Mucosa of rectum (tissue), 2 donors: ENCODE results near the gene TNPO2.
"Not testable (repeated sequence)": the region's sequence is repeated elsewhere in the genome, so short reads cannot be mapped to it uniquely, and the experiment has no call there.

ENCODE experiments used
- H3K27ac ChIP-seq, 2 donors: one replicate each; pipeline ENCODE4 v1.7.0; 2013; ENCODE audit warnings: inconsistent platforms in 2 of 2, low read depth in 2 of 2, low read length in 2 of 2
- H3K27me3 ChIP-seq, 2 donors: one replicate each; pipeline ENCODE4 v1.7.0; 2013; ENCODE audit warnings: low read length in 2 of 2; ENCODE audit not compliant: control insufficient read depth in 2 of 2, insufficient read depth in 2 of 2
- H3K36me3 ChIP-seq, 2 donors: one replicate each; pipeline ENCODE4 v1.7.0; 2013; ENCODE audit warnings: low read length in 2 of 2; ENCODE audit not compliant: control insufficient read depth in 2 of 2, insufficient read depth in 2 of 2
- H3K4me1 ChIP-seq, 2 donors: one replicate each; pipeline ENCODE4 v1.7.0; 2013; ENCODE audit warnings: low read length in 2 of 2, mild to moderate bottlenecking in 1 of 2; ENCODE audit not compliant: control insufficient read depth in 2 of 2, insufficient read depth in 2 of 2
- H3K4me3 ChIP-seq, 2 donors: one replicate each; pipeline ENCODE4 v1.7.0; 2013; ENCODE audit warnings: low read length in 2 of 2
- H3K9ac ChIP-seq, 2 donors: one replicate each; pipeline ENCODE4 v1.7.0; 2013; ENCODE audit warnings: low read length in 2 of 2, low read depth in 1 of 2, mild to moderate bottlenecking in 1 of 2
- H3K9me3 ChIP-seq, 2 donors: one replicate each; pipeline ENCODE4 v1.7.0; 2013; ENCODE audit warnings: low read length in 2 of 2; ENCODE audit not compliant: control insufficient read depth in 2 of 2
- donor health status: healthy.
- donor health status: Normal muscosa, but diverticular disease.

TNPO2 gene

GRCh38 chr19:12745166-12745897, 21.6 kb upstream of the TNPO2 start:
- Histone ChIP-seq H3K27ac (no peak overlapping the region), H3K36me3 (peaks cover 30 to 32% of the 10 kb centered on the region in 2 donors), H3K4me1 (peaks cover 2 to 8% of the 10 kb centered on the region in 2 donors), H3K4me3 (no peak overlapping the region), H3K9ac (no peak overlapping the region), H3K9me3 (peaks cover 3 to 5% of the 10 kb centered on the region in 2 donors), H3K27me3 (peaks cover under 1 to 8% of the 10 kb centered on the region in 2 donors)

GRCh38 chr19:12737835-12738351, 14.2 kb upstream of the TNPO2 start:
- no peaks in the 10 kb centered on the region for H3K27me3 ChIP-seq
- peak overlapping the region; percentile 73 to 85 for H3K9ac ChIP-seq
- peaks cover 21 to 22% of the 10 kb centered on the region in 2 donors for H3K4me1 ChIP-seq
- H3K27ac ChIP-seq, result no peak overlapping the region
- H3K36me3 ChIP-seq, result peaks cover 0 to 6% of the 10 kb centered on the region in 2 donors
- peak overlapping the region; percentile 93 to 99 for H3K4me3 ChIP-seq
- no peaks in the 10 kb centered on the region for H3K9me3 ChIP-seq

- peak within 1 kb of the TSS; percentile 93 to 99 for H3K4me3 ChIP-seq
- no peaks in the 10 kb centered on the region for H3K9me3 ChIP-seq
- peak within 1 kb of the TSS; percentile 68 to 79 for H3K27ac ChIP-seq
- H3K9ac ChIP-seq, result peak within 1 kb of the TSS; percentile 73 to 85
- peaks cover 26% of the 10 kb centered on the region in 2 donors for H3K4me1 ChIP-seq
- H3K36me3 ChIP-seq, result peaks cover 0 to 7% of the 10 kb centered on the region in 2 donors
- no peaks in the 10 kb centered on the region for H3K27me3 ChIP-seq
Observed at GRCh38 chr19:12736995-12737834, 13.5 kb upstream of the TNPO2 start, which contains the start of gene GET3. Gene GET3, plus strand, starts transcription at chr19:12737497. Its CDS starts 9 bp downstream, at chr19:12737506.

- peaks cover 28 to 29% of the 10 kb centered on the region in 2 donors for H3K4me1 ChIP-seq
- peak overlapping the region; percentile 91 to 94 for H3K4me3 ChIP-seq
- peak overlapping the region; percentile 93 to 94 for H3K27ac ChIP-seq
- peaks cover 25 to 34% of the 10 kb centered on the region in 2 donors for H3K36me3 ChIP-seq
- H3K27me3 ChIP-seq, result no peaks in the 10 kb centered on the region
- no peaks in the 10 kb centered on the region for H3K9me3 ChIP-seq
- H3K9ac ChIP-seq, result peak overlapping the region; percentile 94 to 97
Observed at GRCh38 chr19:12733369-12734214, 9.9 kb upstream of the TNPO2 start.

GRCh38 chr19:12731337-12731736, 7.6 kb upstream of the TNPO2 start:
- Histone ChIP-seq H3K27me3 (no peaks in the 10 kb centered on the region), H3K36me3 (peaks cover 30 to 38% of the 10 kb centered on the region in 2 donors), H3K27ac (no peak overlapping the region), H3K9me3 (no peaks in the 10 kb centered on the region), H3K4me1 (peaks cover 15 to 18% of the 10 kb centered on the region in 2 donors), H3K4me3 (no peak overlapping the region), H3K9ac (no peak overlapping the region)

GRCh38 chr19:12730064-12730463, 6.3 kb upstream of the TNPO2 start:
- Histone ChIP-seq H3K36me3 (peaks cover 30 to 38% of the 10 kb centered on the region in 2 donors), H3K9me3 (no peaks in the 10 kb centered on the region), H3K27ac (no peak overlapping the region), H3K4me1 (peaks cover 15 to 16% of the 10 kb centered on the region in 2 donors), H3K27me3 (no peaks in the 10 kb centered on the region), H3K9ac (no peak overlapping the region), H3K4me3 (no peak overlapping the region)

- H3K27me3 ChIP-seq, result no peaks in the 10 kb centered on the region
- no peak overlapping the region for H3K9ac ChIP-seq
- H3K4me3 ChIP-seq, result no peak overlapping the region
- H3K36me3 ChIP-seq, result peaks cover 30 to 38% of the 10 kb centered on the region in 2 donors
- peaks cover 15 to 18% of the 10 kb centered on the region in 2 donors for H3K4me1 ChIP-seq
- no peak overlapping the region for H3K27ac ChIP-seq
- no peaks in the 10 kb centered on the region for H3K9me3 ChIP-seq
Observed at GRCh38 chr19:12727745-12728433, 4.2 kb upstream of the TNPO2 start.

GRCh38 chr19:12726988-12727316, 3.2 kb upstream of the TNPO2 start:
- no peaks in the 10 kb centered on the region for H3K27me3 ChIP-seq
- no peaks in the 10 kb centered on the region for H3K9me3 ChIP-seq
- H3K9ac ChIP-seq, result no peak overlapping the region
- peaks cover 30 to 34% of the 10 kb centered on the region in 2 donors for H3K36me3 ChIP-seq
- H3K4me3 ChIP-seq, result no peak overlapping the region
- H3K27ac ChIP-seq, result no peak overlapping the region
- peaks cover 11 to 15% of the 10 kb centered on the region in 2 donors for H3K4me1 ChIP-seq

- peaks cover 20 to 25% of the 10 kb centered on the region in 2 donors for H3K4me1 ChIP-seq
- not testable (repeated sequence) for H3K27me3 ChIP-seq
Observed at GRCh38 chr19:12725612-12726011, 1.9 kb upstream of the TNPO2 start.

More at GRCh38 chr19:12725612-12726011, 1.9 kb upstream of the TNPO2 start:
- H3K9me3 ChIP-seq, H3K9ac ChIP-seq, H3K27ac ChIP-seq, H3K4me3 ChIP-seq: not testable (repeated sequence)
- peaks cover 19 to 24% of the 10 kb centered on the region in 2 donors for H3K36me3 ChIP-seq
